NT2/D1 (cell line): ENCODE measurements around the gene RERE.

Experiments used
- SUZ12 ChIP-seq: IDR thresholded peaks from 2 replicates; pipeline ENCODE4 v1.6.1; 2011; ENCODE audit not compliant: insufficient read length, insufficient read depth; ENCODE audit errors: extremely low read depth
- YY1 ChIP-seq: IDR thresholded peaks from 2 replicates; pipeline ENCODE4 v1.6.1; 2011; ENCODE audit not compliant: insufficient read length, insufficient read depth
- ZNF274 ChIP-seq: IDR thresholded peaks from 2 replicates; pipeline ENCODE4 v1.6.1; 2011; ENCODE audit warnings: mild to moderate bottlenecking, low read depth, low read length

- TF ChIP-seq YY1 = no peak
- TF ChIP-seq ZNF274 = no peak
- no peak for TF ChIP-seq SUZ12
These were observed 513.6 kb downstream of the RERE start for GRCh38 chr1:8303876-8304275.
